ENCODE results near the gene ZSCAN30. TPM values are rescaled to one million over a fixed set of nuclear protein-coding genes. Genes with fewer than 3 reads are reported as not detected.

The ZSCAN30 gene
- total and polyA plus RNA-seq, 2 of the 13 experiments (the other 11 are each of a cell fraction or from before 2014, with no cell fraction given): 7.4 to 7.7 TPM

DNA sequence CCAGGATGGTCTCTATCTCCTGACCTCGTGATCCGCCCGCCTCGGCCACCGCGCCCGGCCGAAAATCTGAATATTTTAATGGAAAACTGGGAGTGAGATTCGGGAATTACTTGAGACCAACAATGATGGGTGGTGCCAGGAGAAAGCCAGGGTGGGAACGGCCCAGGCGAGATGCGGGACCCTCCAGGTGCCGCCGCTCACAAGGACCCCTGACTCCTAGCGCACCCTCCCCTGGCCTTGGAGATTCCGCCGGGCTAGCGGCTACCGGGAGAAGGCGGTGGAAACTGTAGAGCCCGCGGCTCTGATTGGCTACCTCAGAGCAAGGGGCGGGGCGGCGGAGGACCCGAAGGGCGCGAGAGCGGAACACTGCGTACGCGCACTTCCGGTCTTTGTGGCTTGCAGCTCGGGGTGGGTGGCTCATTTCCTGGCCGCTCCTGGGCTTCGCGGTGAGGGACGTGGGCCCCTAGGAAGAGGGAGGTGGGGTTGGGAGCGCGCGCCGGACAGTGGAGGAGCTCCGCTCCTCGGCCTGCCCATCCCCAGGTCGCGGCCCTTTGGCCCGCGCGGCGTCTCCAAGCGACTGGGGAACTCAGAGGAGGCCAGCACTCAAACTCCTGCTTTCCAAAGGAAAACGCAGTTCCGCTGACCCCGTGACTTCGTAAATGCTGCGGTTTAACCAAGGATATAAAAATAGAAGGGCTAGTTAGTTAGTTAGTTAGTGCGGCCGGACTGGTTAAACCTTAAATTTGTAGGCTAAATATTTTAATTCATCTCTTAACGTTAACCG is 49.2 kb downstream of the ZSCAN30 start, which contains the start of gene ZNF397 (continued):
- TF ChIP-seq, protein P1, sequence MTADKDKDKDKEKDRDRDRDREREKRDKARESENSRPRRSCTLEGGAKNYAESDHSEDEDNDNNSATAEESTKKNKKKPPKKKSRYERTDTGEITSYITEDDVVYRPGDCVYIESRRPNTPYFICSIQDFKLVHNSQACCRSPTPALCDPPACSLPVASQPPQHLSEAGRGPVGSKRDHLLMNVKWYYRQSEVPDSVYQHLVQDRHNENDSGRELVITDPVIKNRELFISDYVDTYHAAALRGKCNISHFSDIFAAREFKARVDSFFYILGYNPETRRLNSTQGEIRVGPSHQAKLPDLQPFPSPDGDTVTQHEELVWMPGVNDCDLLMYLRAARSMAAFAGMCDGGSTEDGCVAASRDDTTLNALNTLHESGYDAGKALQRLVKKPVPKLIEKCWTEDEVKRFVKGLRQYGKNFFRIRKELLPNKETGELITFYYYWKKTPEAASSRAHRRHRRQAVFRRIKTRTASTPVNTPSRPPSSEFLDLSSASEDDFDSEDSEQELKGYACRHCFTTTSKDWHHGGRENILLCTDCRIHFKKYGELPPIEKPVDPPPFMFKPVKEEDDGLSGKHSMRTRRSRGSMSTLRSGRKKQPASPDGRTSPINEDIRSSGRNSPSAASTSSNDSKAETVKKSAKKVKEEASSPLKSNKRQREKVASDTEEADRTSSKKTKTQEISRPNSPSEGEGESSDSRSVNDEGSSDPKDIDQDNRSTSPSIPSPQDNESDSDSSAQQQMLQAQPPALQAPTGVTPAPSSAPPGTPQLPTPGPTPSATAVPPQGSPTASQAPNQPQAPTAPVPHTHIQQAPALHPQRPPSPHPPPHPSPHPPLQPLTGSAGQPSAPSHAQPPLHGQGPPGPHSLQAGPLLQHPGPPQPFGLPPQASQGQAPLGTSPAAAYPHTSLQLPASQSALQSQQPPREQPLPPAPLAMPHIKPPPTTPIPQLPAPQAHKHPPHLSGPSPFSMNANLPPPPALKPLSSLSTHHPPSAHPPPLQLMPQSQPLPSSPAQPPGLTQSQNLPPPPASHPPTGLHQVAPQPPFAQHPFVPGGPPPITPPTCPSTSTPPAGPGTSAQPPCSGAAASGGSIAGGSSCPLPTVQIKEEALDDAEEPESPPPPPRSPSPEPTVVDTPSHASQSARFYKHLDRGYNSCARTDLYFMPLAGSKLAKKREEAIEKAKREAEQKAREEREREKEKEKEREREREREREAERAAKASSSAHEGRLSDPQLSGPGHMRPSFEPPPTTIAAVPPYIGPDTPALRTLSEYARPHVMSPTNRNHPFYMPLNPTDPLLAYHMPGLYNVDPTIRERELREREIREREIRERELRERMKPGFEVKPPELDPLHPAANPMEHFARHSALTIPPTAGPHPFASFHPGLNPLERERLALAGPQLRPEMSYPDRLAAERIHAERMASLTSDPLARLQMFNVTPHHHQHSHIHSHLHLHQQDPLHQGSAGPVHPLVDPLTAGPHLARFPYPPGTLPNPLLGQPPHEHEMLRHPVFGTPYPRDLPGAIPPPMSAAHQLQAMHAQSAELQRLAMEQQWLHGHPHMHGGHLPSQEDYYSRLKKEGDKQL (CRISPR knock-in tag; IDR thresholded peaks at IDR 0.05; ENCODE audit: low read depth): 0 out of 2 replicates have a peak, but pooled peaks have one; percentile 26
- TF ChIP-seq, protein P2, sequence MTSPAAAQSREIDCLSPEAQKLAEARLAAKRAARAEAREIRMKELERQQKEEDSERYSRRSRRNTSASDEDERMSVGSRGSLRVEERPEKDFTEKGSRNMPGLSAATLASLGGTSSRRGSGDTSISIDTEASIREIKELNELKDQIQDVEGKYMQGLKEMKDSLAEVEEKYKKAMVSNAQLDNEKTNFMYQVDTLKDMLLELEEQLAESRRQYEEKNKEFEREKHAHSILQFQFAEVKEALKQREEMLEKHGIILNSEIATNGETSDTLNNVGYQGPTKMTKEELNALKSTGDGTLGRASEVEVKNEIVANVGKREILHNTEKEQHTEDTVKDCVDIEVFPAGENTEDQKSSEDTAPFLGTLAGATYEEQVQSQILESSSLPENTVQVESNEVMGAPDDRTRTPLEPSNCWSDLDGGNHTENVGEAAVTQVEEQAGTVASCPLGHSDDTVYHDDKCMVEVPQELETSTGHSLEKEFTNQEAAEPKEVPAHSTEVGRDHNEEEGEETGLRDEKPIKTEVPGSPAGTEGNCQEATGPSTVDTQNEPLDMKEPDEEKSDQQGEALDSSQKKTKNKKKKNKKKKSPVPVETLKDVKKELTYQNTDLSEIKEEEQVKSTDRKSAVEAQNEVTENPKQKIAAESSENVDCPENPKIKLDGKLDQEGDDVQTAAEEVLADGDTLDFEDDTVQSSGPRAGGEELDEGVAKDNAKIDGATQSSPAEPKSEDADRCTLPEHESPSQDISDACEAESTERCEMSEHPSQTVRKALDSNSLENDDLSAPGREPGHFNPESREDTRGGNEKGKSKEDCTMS (CRISPR knock-in tag; conservative IDR thresholded peaks at IDR 0.05): no peak
- TF ChIP-seq RBM39 (IDR thresholded peaks at IDR 0.05; ENCODE audit: low read depth, low read length, poor library complexity, severe bottlenecking): no peak
- 0 out of 2 replicates have a peak, but pooled peaks have one; percentile 21 for TF ChIP-seq ZNF724P (CRISPR knock-in tag; IDR thresholded peaks at IDR 0.05; ENCODE audit: borderline replicate concordance)
- TF ChIP-seq ZNF619 (CRISPR knock-in tag; IDR thresholded peaks at IDR 0.05): no peak
- TF ChIP-seq, protein P3, sequence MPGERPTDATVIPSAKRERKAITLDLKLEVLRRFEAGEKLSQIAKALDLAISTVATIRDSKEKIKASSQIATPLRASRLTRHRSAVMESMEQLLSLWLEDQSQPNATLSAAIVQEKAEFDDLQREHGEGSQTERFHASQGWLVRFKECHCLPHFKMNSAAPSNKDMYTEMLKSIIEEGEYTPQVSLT (CRISPR knock-in tag; IDR thresholded peaks at IDR 0.05; ENCODE audit: borderline replicate concordance, low read depth): no peak
- TF ChIP-seq ZNF556 (CRISPR knock-in tag; IDR thresholded peaks at IDR 0.05; ENCODE audit: borderline replicate concordance): no peak
- TF ChIP-seq HES4 (CRISPR knock-in tag; IDR thresholded peaks at IDR 0.05; ENCODE audit: borderline replicate concordance): peak; percentile 74; the same call in 1 of the 2 replicates
- no peak; the same call in 1 of the 2 replicates for TF ChIP-seq ZSCAN9 (CRISPR knock-in tag; IDR thresholded peaks at IDR 0.05; ENCODE audit: borderline replicate concordance)
- TF ChIP-seq PRPF4 (IDR thresholded peaks at IDR 0.05; ENCODE audit: low read depth, low read length, poor library complexity, severe bottlenecking): no peak
- peak; percentile 43; the same call in 1 of the 2 replicates for TF ChIP-seq ISL2 (CRISPR knock-in tag; IDR thresholded peaks at IDR 0.05)
- TF ChIP-seq KLF12 (CRISPR knock-in tag; IDR thresholded peaks at IDR 0.05; ENCODE audit: borderline replicate concordance): 0 out of 2 replicates have a peak, but pooled peaks have one; percentile 60
- TF ChIP-seq, protein P4, sequence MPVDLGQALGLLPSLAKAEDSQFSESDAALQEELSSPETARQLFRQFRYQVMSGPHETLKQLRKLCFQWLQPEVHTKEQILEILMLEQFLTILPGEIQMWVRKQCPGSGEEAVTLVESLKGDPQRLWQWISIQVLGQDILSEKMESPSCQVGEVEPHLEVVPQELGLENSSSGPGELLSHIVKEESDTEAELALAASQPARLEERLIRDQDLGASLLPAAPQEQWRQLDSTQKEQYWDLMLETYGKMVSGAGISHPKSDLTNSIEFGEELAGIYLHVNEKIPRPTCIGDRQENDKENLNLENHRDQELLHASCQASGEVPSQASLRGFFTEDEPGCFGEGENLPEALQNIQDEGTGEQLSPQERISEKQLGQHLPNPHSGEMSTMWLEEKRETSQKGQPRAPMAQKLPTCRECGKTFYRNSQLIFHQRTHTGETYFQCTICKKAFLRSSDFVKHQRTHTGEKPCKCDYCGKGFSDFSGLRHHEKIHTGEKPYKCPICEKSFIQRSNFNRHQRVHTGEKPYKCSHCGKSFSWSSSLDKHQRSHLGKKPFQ (CRISPR knock-in tag; IDR thresholded peaks at IDR 0.05; ENCODE audit: insufficient replicate concordance): no peak
- 0 out of 2 replicates have a peak, but pooled peaks have one; percentile 47 for TF ChIP-seq ZNF547 (CRISPR knock-in tag; IDR thresholded peaks at IDR 0.05)
- peak; percentile 97 for TF ChIP-seq GABPB1 (CRISPR knock-in tag; IDR thresholded peaks at IDR 0.05)
- TF ChIP-seq ZFP36L1 (CRISPR knock-in tag; IDR thresholded peaks at IDR 0.05): no peak
- no peak for TF ChIP-seq ZSCAN20 (CRISPR knock-in tag; IDR thresholded peaks at IDR 0.05; ENCODE audit: borderline replicate concordance)
- TF ChIP-seq FOXO1 (CRISPR knock-in tag; IDR thresholded peaks at IDR 0.05): 0 out of 2 replicates have a peak, but pooled peaks have one; percentile 17
- no peak for TF ChIP-seq CEBPG (CRISPR knock-in tag; IDR thresholded peaks at IDR 0.05)

All from HepG2 (cell line).